Measurements from ENCODE around the gene PHTF2. TPM values are rescaled to one million over a fixed set of nuclear protein-coding genes. Genes with fewer than 3 reads are reported as not detected.

The PHTF2 gene
- total and polyA plus RNA-seq, 9 donors: 7.0 to 22.2 (median 12.7) TPM

DNA sequence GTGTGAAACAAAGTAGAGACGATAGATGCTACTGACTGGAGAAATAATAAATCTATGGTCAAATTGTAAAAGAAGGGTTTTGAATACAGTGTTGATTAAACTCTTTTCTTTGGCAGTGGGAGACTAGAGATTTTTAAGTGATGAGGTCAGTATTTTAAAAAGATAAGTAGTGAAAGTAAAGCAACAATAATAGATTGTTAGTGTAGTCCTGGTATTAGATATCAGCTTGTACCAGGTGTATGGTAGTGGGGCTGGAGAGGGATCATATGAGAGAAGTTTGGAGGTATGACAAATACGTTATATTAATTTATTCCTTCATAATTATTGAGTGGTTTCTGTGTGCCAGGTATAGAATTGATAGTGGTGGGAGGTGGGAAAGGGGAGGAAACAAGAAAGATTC lies 25.2 kb downstream of the PHTF2 start:
- H3K9me3 ChIP-seq: peaks cover 0 to 6% of the 10 kb centered on the region in 2 donors
- intact Hi-C loops (cut with DNase I): no loop called here
- no peaks in the 10 kb centered on the region for H3K36me3 ChIP-seq
- no peaks in the 10 kb centered on the region for H3K27me3 ChIP-seq
- no peak for DNase-seq
- H3K4me3 ChIP-seq: no peak overlapping the region
- 68 to 76% (median 71%) methylated on average over 2 of the region's 2 CpGs for WGBS, 3 donors
- no peak overlapping the region for H3K27ac ChIP-seq
- TF ChIP-seq EP300 (IDR thresholded peaks at IDR 0.05) (no peak), POLR2A (IDR thresholded peaks at IDR 0.05) (no peak)
- TF ChIP-seq, protein P1, sequence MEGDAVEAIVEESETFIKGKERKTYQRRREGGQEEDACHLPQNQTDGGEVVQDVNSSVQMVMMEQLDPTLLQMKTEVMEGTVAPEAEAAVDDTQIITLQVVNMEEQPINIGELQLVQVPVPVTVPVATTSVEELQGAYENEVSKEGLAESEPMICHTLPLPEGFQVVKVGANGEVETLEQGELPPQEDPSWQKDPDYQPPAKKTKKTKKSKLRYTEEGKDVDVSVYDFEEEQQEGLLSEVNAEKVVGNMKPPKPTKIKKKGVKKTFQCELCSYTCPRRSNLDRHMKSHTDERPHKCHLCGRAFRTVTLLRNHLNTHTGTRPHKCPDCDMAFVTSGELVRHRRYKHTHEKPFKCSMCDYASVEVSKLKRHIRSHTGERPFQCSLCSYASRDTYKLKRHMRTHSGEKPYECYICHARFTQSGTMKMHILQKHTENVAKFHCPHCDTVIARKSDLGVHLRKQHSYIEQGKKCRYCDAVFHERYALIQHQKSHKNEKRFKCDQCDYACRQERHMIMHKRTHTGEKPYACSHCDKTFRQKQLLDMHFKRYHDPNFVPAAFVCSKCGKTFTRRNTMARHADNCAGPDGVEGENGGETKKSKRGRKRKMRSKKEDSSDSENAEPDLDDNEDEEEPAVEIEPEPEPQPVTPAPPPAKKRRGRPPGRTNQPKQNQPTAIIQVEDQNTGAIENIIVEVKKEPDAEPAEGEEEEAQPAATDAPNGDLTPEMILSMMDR (IDR thresholded peaks at IDR 0.05): no peak
- H3K4me1 ChIP-seq (ENCODE audit: insufficient read depth): no peaks in the 10 kb centered on the region

DNA sequence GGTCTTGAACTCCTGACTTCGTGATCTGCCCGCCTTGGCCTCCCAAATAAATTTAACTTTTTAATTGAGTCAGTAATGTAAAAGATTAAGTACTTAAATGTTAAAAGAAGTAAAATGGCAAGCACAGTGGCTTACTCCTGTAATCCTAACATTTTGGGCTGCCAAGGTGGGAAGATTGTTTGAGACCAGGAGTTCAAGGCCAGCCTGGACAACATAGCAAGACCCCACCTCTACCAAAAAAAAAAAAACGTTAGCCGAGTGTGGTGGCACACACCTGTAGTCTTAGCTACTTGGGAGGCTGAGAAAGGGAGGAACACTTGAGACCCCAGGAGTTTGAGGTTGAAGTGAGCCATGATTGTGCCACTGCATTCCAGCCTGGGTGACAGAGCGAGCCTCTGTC lies 26.1 kb downstream of the PHTF2 start:
- no peak for DNase-seq
- Histone ChIP-seq H3K27ac (no peak overlapping the region), H3K27me3 (no peaks in the 10 kb centered on the region), H3K4me3 (no peak overlapping the region), H3K9me3 (peaks cover 0 to 6% of the 10 kb centered on the region in 2 donors), H3K36me3 (no peaks in the 10 kb centered on the region), H3K4me1 (ENCODE audit: insufficient read depth) (no peaks in the 10 kb centered on the region)
- TF ChIP-seq, protein P1 (IDR thresholded peaks at IDR 0.05): no peak
- intact Hi-C loops (cut with DNase I): no loop called here
- 93 to 96% (median 94%) methylated on average over 5 of the region's 5 CpGs for WGBS, 3 donors

DNA sequence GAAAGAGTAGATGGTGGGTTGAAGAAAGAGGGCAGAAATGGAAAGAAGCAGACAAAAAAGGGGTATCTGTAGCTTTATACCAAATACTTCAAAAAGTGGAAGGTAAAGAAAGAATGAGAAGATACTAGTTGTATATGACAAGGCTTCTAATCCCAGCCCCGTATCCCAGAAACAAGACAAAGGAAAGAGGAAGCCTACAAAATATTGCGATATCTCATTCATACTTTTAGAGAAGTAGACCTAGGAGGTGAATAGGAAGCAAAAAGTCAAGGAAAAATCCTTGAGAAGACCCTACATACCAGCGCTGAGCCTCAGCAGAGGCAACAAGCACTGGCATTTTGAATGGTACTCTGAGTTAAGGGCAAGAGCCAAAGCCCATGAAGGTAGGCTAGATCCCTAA lies 26.6 kb downstream of the PHTF2 start:
- Histone ChIP-seq H3K36me3 (no peaks in the 10 kb centered on the region), H3K27me3 (no peaks in the 10 kb centered on the region), H3K4me1 (ENCODE audit: insufficient read depth) (no peaks in the 10 kb centered on the region), H3K9me3 (peaks cover 0 to 3% of the 10 kb centered on the region in 2 donors), H3K4me3 (no peak overlapping the region), H3K27ac (no peak overlapping the region)
- WGBS, 3 donors: 93 to 97% (median 95%) methylated on average over 3 of the region's 3 CpGs
- TF ChIP-seq, protein P1 (IDR thresholded peaks at IDR 0.05): no peak
- TF ChIP-seq POLR2A (IDR thresholded peaks at IDR 0.05) (no peak), EP300 (IDR thresholded peaks at IDR 0.05) (no peak)
- intact Hi-C loops (cut with DNase I): no loop called here
- no peak for DNase-seq

DNA sequence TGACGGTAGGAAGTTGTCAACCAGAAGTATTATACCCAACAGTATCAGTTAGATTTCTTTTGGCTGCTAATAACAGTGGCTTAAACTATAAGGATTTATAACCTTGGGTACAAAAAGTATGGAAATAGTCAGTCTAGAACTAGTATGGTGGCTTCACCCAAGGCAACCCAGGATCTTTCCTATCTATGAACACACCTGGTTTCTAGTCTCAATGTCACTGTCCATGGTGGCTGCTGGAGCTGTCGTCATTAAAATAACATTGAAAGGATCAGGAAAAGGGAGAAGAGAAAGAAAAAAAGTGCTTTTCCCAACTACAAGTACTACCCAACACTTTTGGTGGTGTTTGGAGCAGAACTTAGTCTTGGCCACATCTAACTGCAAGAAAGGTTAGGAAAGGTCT lies 27.7 kb downstream of the PHTF2 start:
- peaks cover 0 to 3% of the 10 kb centered on the region in 2 donors for H3K9me3 ChIP-seq
- no peak for TF ChIP-seq POLR2A (IDR thresholded peaks at IDR 0.05)
- TF ChIP-seq, protein P1 (IDR thresholded peaks at IDR 0.05): no peak
- TF ChIP-seq EP300 (IDR thresholded peaks at IDR 0.05): no peak
- WGBS, 3 donors: 88 to 90% (median 88%) methylated on average over 2 of the region's 2 CpGs
- intact Hi-C loops (cut with DNase I): no loop called here
- H3K27ac ChIP-seq: no peak overlapping the region
- H3K4me1 ChIP-seq (ENCODE audit: insufficient read depth): no peaks in the 10 kb centered on the region
- H3K27me3 ChIP-seq: no peaks in the 10 kb centered on the region
- no peak overlapping the region for H3K4me3 ChIP-seq
- no peak for DNase-seq
- no peaks in the 10 kb centered on the region for H3K36me3 ChIP-seq

DNA sequence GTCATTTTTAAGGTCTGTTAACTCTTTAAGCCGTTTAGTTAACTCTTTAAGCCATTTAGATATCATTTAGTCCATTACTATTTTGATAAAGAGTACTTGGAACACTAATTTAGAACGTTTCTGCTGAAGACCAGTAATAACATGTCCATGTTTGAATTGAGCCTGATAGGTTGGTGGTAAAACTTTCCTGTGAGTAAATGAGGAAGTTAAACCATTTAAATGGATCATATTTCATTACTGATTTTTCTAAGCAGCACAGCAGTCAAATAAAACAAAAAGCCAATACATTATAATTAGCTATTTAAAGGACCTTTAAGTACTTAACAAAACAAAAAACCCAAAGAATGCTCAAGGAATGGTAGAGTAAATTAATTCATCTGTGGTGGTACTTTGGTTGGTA lies 29.4 kb downstream of the PHTF2 start:
- intact Hi-C loops (cut with DNase I): no loop called here
- H3K4me1 ChIP-seq (ENCODE audit: insufficient read depth): no peaks in the 10 kb centered on the region
- 65 to 76% (median 67%) methylated on average over 2 of the region's 2 CpGs for WGBS, 3 donors
- no peaks in the 10 kb centered on the region for H3K36me3 ChIP-seq
- H3K9me3 ChIP-seq: peaks cover 0 to 3% of the 10 kb centered on the region in 2 donors
- no peaks in the 10 kb centered on the region for H3K27me3 ChIP-seq
- no peak for DNase-seq
- no peak overlapping the region for H3K4me3 ChIP-seq
- H3K27ac ChIP-seq: no peak overlapping the region
- TF ChIP-seq, protein P1 (IDR thresholded peaks at IDR 0.05): no peak
- TF ChIP-seq POLR2A (IDR thresholded peaks at IDR 0.05) (no peak), EP300 (IDR thresholded peaks at IDR 0.05) (no peak)

Data from ovary (tissue), 9 donors.